ENCODE data around the gene GRIK3. TPM values are rescaled to one million over a fixed set of nuclear protein-coding genes. Genes with fewer than 3 reads are reported as not detected.

The GRIK3 gene
- total and polyA plus RNA-seq, 2 experiments from 2014 or later: under 0.01 TPM; not detected in 1

- H3K9me3 ChIP-seq (ENCODE audit: low read depth): no peaks in the 10 kb centered on the region
- no peaks in the 10 kb centered on the region for H3K27me3 ChIP-seq
Observed at GRCh38 chr1:36793452-36793851, 240.9 kb downstream of the GRIK3 start.

GRCh38 chr1:36792292-36792691 is 242.0 kb downstream of the GRIK3 start:
- Histone ChIP-seq H3K4me2 (no peak overlapping the region), H3K4me1 (ENCODE audit: insufficient read depth) (no peaks in the 10 kb centered on the region), H3K9me2 (replicated peaks; ENCODE audit: insufficient read depth) (no peaks in the 10 kb centered on the region), H3K4me3 (no peak overlapping the region), H3K9me3 (ENCODE audit: low read depth) (no peaks in the 10 kb centered on the region), H3K27ac (no peak overlapping the region), H2AFZ (no peak overlapping the region), H4K20me1 (ENCODE audit: insufficient read depth, poor library complexity, severe bottlenecking) (no peaks in the 10 kb centered on the region), H3K79me2 (no peaks in the 10 kb centered on the region), H3K36me3 (replicated peaks; ENCODE audit: insufficient read depth, low read depth) (no peaks in the 10 kb centered on the region), H3K27me3 (peaks cover 4% of the 10 kb centered on the region)
- TF ChIP-seq CTCF (IDR thresholded peaks at IDR 0.05; ENCODE audit: poor library complexity) (no peak), EZH2 (IDR thresholded peaks at IDR 0.05; ENCODE audit: borderline replicate concordance) (no peak), EZH2phosphoT487 (IDR thresholded peaks at IDR 0.05; ENCODE audit: low read depth, severe bottlenecking, unreplicated experiment) (no peak)
- DNase-seq (ENCODE audit: low spot score): no peak
- WGBS (ENCODE audit: low lambda C conversion rate, missing lambda C conversion rate): 79% methylated on average over 8 of the region's 8 CpGs

More at GRCh38 chr1:36793452-36793851, 240.9 kb downstream of the GRIK3 start:
- Histone ChIP-seq H4K20me1 (ENCODE audit: insufficient read depth, poor library complexity, severe bottlenecking) (no peaks in the 10 kb centered on the region), H2AFZ (no peak overlapping the region), H3K4me2 (no peak overlapping the region), H3K27ac (no peak overlapping the region), H3K79me2 (no peaks in the 10 kb centered on the region), H3K9me2 (replicated peaks; ENCODE audit: insufficient read depth) (no peaks in the 10 kb centered on the region), H3K4me1 (ENCODE audit: insufficient read depth) (no peaks in the 10 kb centered on the region), H3K4me3 (no peak overlapping the region), H3K36me3 (replicated peaks; ENCODE audit: insufficient read depth, low read depth) (no peaks in the 10 kb centered on the region)
- DNase-seq (ENCODE audit: low spot score): no peak
- no peak for TF ChIP-seq CTCF (IDR thresholded peaks at IDR 0.05; ENCODE audit: poor library complexity)

GRCh38 chr1:36790191-36790590 is 244.1 kb downstream of the GRIK3 start:
- no peak for TF ChIP-seq CTCF (IDR thresholded peaks at IDR 0.05; ENCODE audit: poor library complexity)
- no peak for TF ChIP-seq EZH2 (IDR thresholded peaks at IDR 0.05; ENCODE audit: borderline replicate concordance)
- Histone ChIP-seq H3K9me2 (replicated peaks; ENCODE audit: insufficient read depth) (no peaks in the 10 kb centered on the region), H3K79me2 (no peaks in the 10 kb centered on the region), H3K4me2 (no peak overlapping the region), H2AFZ (no peak overlapping the region), H4K20me1 (ENCODE audit: insufficient read depth, poor library complexity, severe bottlenecking) (no peaks in the 10 kb centered on the region), H3K4me1 (ENCODE audit: insufficient read depth) (no peaks in the 10 kb centered on the region), H3K36me3 (replicated peaks; ENCODE audit: insufficient read depth, low read depth) (no peaks in the 10 kb centered on the region), H3K27me3 (peaks cover 4% of the 10 kb centered on the region), H3K27ac (no peak overlapping the region), H3K9me3 (ENCODE audit: low read depth) (no peaks in the 10 kb centered on the region), H3K4me3 (no peak overlapping the region)
- DNase-seq (ENCODE audit: low spot score): no peak
- 63% methylated on average over 10 of the region's 10 CpGs for WGBS (ENCODE audit: low lambda C conversion rate, missing lambda C conversion rate)

- Histone ChIP-seq H3K79me2 (no peaks in the 10 kb centered on the region), H3K4me3 (no peak overlapping the region), H3K36me3 (replicated peaks; ENCODE audit: insufficient read depth, low read depth) (no peaks in the 10 kb centered on the region), H3K9me3 (ENCODE audit: low read depth) (no peaks in the 10 kb centered on the region), H2AFZ (no peak overlapping the region), H4K20me1 (ENCODE audit: insufficient read depth, poor library complexity, severe bottlenecking) (no peaks in the 10 kb centered on the region), H3K4me1 (ENCODE audit: insufficient read depth) (no peaks in the 10 kb centered on the region), H3K27me3 (peaks cover 4% of the 10 kb centered on the region), H3K4me2 (no peak overlapping the region), H3K27ac (no peak overlapping the region), H3K9me2 (replicated peaks; ENCODE audit: insufficient read depth) (no peaks in the 10 kb centered on the region)
- TF ChIP-seq EZH2phosphoT487 (IDR thresholded peaks at IDR 0.05; ENCODE audit: low read depth, severe bottlenecking, unreplicated experiment): no peak
- TF ChIP-seq EZH2 (IDR thresholded peaks at IDR 0.05; ENCODE audit: borderline replicate concordance): no peak
- TF ChIP-seq CTCF (IDR thresholded peaks at IDR 0.05; ENCODE audit: poor library complexity): no peak
- no peak for DNase-seq (ENCODE audit: low spot score)
Observed at GRCh38 chr1:36789535-36789934, 244.8 kb downstream of the GRIK3 start.
